HL-60 (cell line): ENCODE measurements around the gene ANXA8.
"Not testable (repeated sequence)": the region's sequence is repeated elsewhere in the genome, so short reads cannot be mapped to it uniquely, and the experiment has no call there.

Source experiments
- DNase-seq, 2 experiments: peaks; one replicate each; pipeline ENCODE4 v3.0.0-alpha.2; 2010 to 2020; ENCODE audit warnings: low read depth in 1 of 2, low spot score in 1 of 2
- H3K27ac ChIP-seq: fragments of 250-450 bp; sonication (Bioruptor Pico); replicated peaks from 2 replicates; pipeline ENCODE4 v1.5.1; 2020; ENCODE audit warnings: mild to moderate bottlenecking, moderate library complexity
- H3K27me3 ChIP-seq: fragments of 250-450 bp; sonication (Bioruptor Pico); 2 replicates; pipeline ENCODE4 v1.5.1; 2021; ENCODE audit warnings: mild to moderate bottlenecking, moderate library complexity; ENCODE audit not compliant: insufficient read depth, poor library complexity, severe bottlenecking
- H3K4me3 ChIP-seq: replicated peaks from 2 replicates; pipeline ENCODE4 v1.5.1; 2011; ENCODE audit warnings: mild to moderate bottlenecking, control low read depth, low read length; ENCODE audit not compliant: insufficient read depth
- CTCF ChIP-seq: IDR thresholded peaks from one replicate; pipeline ENCODE4 v1.5.1; 2011; ENCODE audit warnings: low read length, control low read depth, inconsistent platforms; ENCODE audit not compliant: insufficient read depth
- GABPA ChIP-seq: IDR thresholded peaks from 2 replicates; pipeline ENCODE4 v1.6.1; 2012; ENCODE audit warnings: low read depth
- POLR2AphosphoS5 ChIP-seq: IDR thresholded peaks from 2 replicates; pipeline ENCODE4 v1.6.1; 2012; ENCODE audit warnings: low read depth
- REST ChIP-seq: IDR thresholded peaks from 2 replicates; pipeline ENCODE4 v1.6.1; 2012; ENCODE audit warnings: low read depth; ENCODE audit not compliant: insufficient replicate concordance
- SPI1 ChIP-seq: IDR thresholded peaks from 2 replicates; pipeline ENCODE4 v1.6.1; 2012; ENCODE audit warnings: low read depth, mild to moderate bottlenecking, borderline replicate concordance

ANXA8 gene

GRCh38 chr10:47456079-47456785 lies 27.7 kb downstream of the ANXA8 start:
- peak overlapping the region; percentile 42; the same call in 1 of the 2 replicates for H3K27ac ChIP-seq
- no peak for TF ChIP-seq SPI1
- TF ChIP-seq CTCF = no peak
- no peak for TF ChIP-seq POLR2AphosphoS5
- TF ChIP-seq GABPA = no peak
- no peak for TF ChIP-seq REST
- no peak for DNase-seq
- H3K27me3 ChIP-seq = no peaks in the 10 kb centered on the region
- no peak overlapping the region for H3K4me3 ChIP-seq

GRCh38 chr10:47455350-47456078 lies 28.4 kb downstream of the ANXA8 start:
- peak overlapping the region; percentile 42 for H3K27ac ChIP-seq
- not testable (repeated sequence) for H3K27me3 ChIP-seq, H3K4me3 ChIP-seq
- peak in 1 of 2 experiments; percentile 48 for DNase-seq

GRCh38 chr10:47454780-47455058 lies 29.2 kb downstream of the ANXA8 start:
- H3K27me3 ChIP-seq = no peaks in the 10 kb centered on the region
- no peak overlapping the region for H3K4me3 ChIP-seq
- TF ChIP-seq GABPA (no peak), CTCF (no peak)
- no peak for DNase-seq
- no peak overlapping the region for H3K27ac ChIP-seq

- Histone ChIP-seq H3K27me3 (no peaks in the 10 kb centered on the region), H3K4me3 (no peak overlapping the region), H3K27ac (no peak overlapping the region)
- DNase-seq = no peak
- TF ChIP-seq CTCF = no peak
- no peak for TF ChIP-seq POLR2AphosphoS5
- no peak for TF ChIP-seq GABPA
- no peak for TF ChIP-seq REST
- no peak for TF ChIP-seq SPI1
Observed at GRCh38 chr10:47454008-47454779, 29.7 kb downstream of the ANXA8 start.
